Activated CD4-positive, alpha-beta T cell treated with anti-CD3 and anti-CD28 coated beads, Interleukin-2, amount 50 U/mL, for 1 hour (primary cell): ENCODE data around the gene PDK2.
"Not testable (repeated sequence)": the region's sequence is repeated elsewhere in the genome, so short reads cannot be mapped to it uniquely, and the experiment has no call there.

Experiments
- DNase-seq: peaks from one replicate; pipeline ENCODE4 v3.0.0-alpha.2; 2020

PDK2 gene

GRCh38 chr17:50059256-50059655 is 35.9 kb upstream of the PDK2 start:
- DNase-seq: no peak

GRCh38 chr17:50059759-50060273 is 35.3 kb upstream of the PDK2 start:
- no peak for DNase-seq

- DNase-seq: no peak
These were observed 34.0 kb upstream of the PDK2 start for GRCh38 chr17:50060951-50061712.

- not testable (repeated sequence) for DNase-seq
These were observed 33.5 kb upstream of the PDK2 start for GRCh38 chr17:50061713-50062045.

GRCh38 chr17:50062293-50063243 is 32.6 kb upstream of the PDK2 start:
- no peak for DNase-seq

GRCh38 chr17:50063561-50064252 is 31.4 kb upstream of the PDK2 start:
- DNase-seq: no peak

- no peak for DNase-seq
These were observed 30.7 kb upstream of the PDK2 start for GRCh38 chr17:50064253-50065001.

- DNase-seq: no peak
These were observed 30.1 kb upstream of the PDK2 start for GRCh38 chr17:50065056-50065455.

- DNase-seq: no peak
These were observed 28.2 kb upstream of the PDK2 start for GRCh38 chr17:50066995-50067394.

- no peak for DNase-seq
These were observed 27.2 kb upstream of the PDK2 start for GRCh38 chr17:50067996-50068395.

GRCh38 chr17:50070908-50071680 is 24.1 kb upstream of the PDK2 start:
- no peak for DNase-seq

- DNase-seq: no peak
These were observed 23.5 kb upstream of the PDK2 start for GRCh38 chr17:50071692-50072091.

- DNase-seq: no peak
These were observed 23.0 kb upstream of the PDK2 start for GRCh38 chr17:50072130-50072529.

- no peak for DNase-seq
These were observed 22.2 kb upstream of the PDK2 start for GRCh38 chr17:50072925-50073324.

GRCh38 chr17:50074227-50074626 is 20.9 kb upstream of the PDK2 start:
- no peak for DNase-seq

GRCh38 chr17:50075446-50076032 is 19.6 kb upstream of the PDK2 start:
- no peak for DNase-seq

- DNase-seq: no peak
These were observed 18.9 kb upstream of the PDK2 start for GRCh38 chr17:50076221-50076590.

- no peak for DNase-seq
These were observed 18.4 kb upstream of the PDK2 start for GRCh38 chr17:50076591-50077235.

GRCh38 chr17:50078430-50078829 is 16.7 kb upstream of the PDK2 start:
- no peak for DNase-seq

- DNase-seq: no peak
These were observed 15.6 kb upstream of the PDK2 start for GRCh38 chr17:50079334-50080095.
